Heart left ventricle (tissue), 16 donors: Measurements from ENCODE around the gene SLC41A1. TPM values are rescaled to one million over a fixed set of nuclear protein-coding genes. Genes with fewer than 3 reads are reported as not detected.

Experiments
- ATAC-seq, 4 donors: fragments of 200-7000 bp; cut with Tn5 transposase; one replicate each; pipeline ENCODE4 v1.9.1; 2020 to 2022; ENCODE audit warnings: moderate library complexity in 4 of 4, mild to moderate bottlenecking in 3 of 4, moderate number of reproducible peaks in 1 of 4
- DNase-seq, 5 donors: peaks; one replicate each; pipeline ENCODE4 v3.0.0-alpha.2; 2020
- H3K27ac ChIP-seq, 12 donors: fragments of 200-600 bp; sonication (generic) in 4 of 12; one replicate each; pipeline versions ENCODE4 v1.5.0 to v1.8.0; 2016 to 2022; ENCODE audit warnings: mild to moderate bottlenecking in 2 of 12
- H3K27me3 ChIP-seq, 9 donors: fragments of 200-600 bp; sonication (generic) in 2 of 9; one replicate each; pipeline versions ENCODE4 v1.5.1 to v1.8.0; 2016 to 2022; ENCODE audit warnings: mild to moderate bottlenecking in 3 of 9
- H3K36me3 ChIP-seq, 9 donors: fragments of 200-600 bp; sonication (generic) in 2 of 9; one replicate each; pipeline versions ENCODE4 v1.5.0 to v1.8.0; 2018 to 2022; ENCODE audit warnings: mild to moderate bottlenecking in 2 of 9
- H3K4me1 ChIP-seq, 12 donors: fragments of 200-600 bp; sonication (generic) in 4 of 12; one replicate each; pipeline versions ENCODE4 v1.5.0 to v1.8.0; 2016 to 2022; ENCODE audit warnings: mild to moderate bottlenecking in 3 of 12
- H3K4me3 ChIP-seq, 12 donors: fragments of 200-600 bp; sonication (generic) in 4 of 12; one replicate each; pipeline versions ENCODE4 v1.5.0 to v1.8.0; 2017 to 2022; ENCODE audit warnings: mild to moderate bottlenecking in 9 of 12, moderate library complexity in 4 of 12
- H3K9me3 ChIP-seq, 12 donors: fragments of 200-600 bp; sonication (generic) in 4 of 12; one replicate each; pipeline versions ENCODE4 v1.5.0 to v1.8.0; 2016 to 2022; ENCODE audit warnings: mild to moderate bottlenecking in 1 of 12
- POLR2A ChIP-seq, 2 donors: fragments of 450-650 bp; IDR thresholded peaks; one replicate each; pipeline ENCODE4 v1.6.1; 2017; ENCODE audit warnings: antibody characterized with exemption in 2 of 2, mild to moderate bottlenecking in 2 of 2, moderate library complexity in 2 of 2
- WGBS, 4 donors: extraction: QIAGEN DNeasy Blood & Tissue Kit in 2 of 4; methylation state at CpG; one replicate each; pipeline versions ENCODE4 v1.1.5 to v1.1.7; 2013 to 2018; 5-methylcytosine and 5-hydroxymethylcytosine counted together
- intact Hi-C, 10 donors: fragments of 100-400 bp; cut with DNase I; formaldehyde crosslinking; loops; one replicate each; pipeline versions ENCODE4 v1.11.1 to v1.14.2; 2022
- polyA plus RNA-seq, 2 donors: library from polyadenylated mRNA; stranded (reverse); fragments of 200-250 nt; gene quantifications; one replicate each; pipeline ENCODE4 v1.2.3, GENCODE V29; 2013
- total RNA-seq, 9 donors: library from RNA; depleted of rRNA in 2 of 9; stranded (reverse); fragments of >200 nt in 2 of 9; fragmentation: NEBNext Ultra II Directional in 3 of 9; extraction: Animal tissue kit (Norgen Biotek cat#: 25700) in 3 of 9; gene quantifications; one replicate each; pipeline versions ENCODE4 v1.1.0 to v1.2.4, GENCODE V29; 2016 to 2023
- TF ChIP-seq, protein P1 (sequence below), 12 donors: fragments of 200-600 bp; sonication (generic) in 4 of 12; IDR thresholded peaks; one replicate each; pipeline versions ENCODE4 v1.5.0 to v1.8.0; 2018 to 2022; ENCODE audit warnings: antibody characterized with exemption in 12 of 12, mild to moderate bottlenecking in 5 of 12
- donor health status: ischemic (EF 13 %, LVEDD 7.1; RV severe dilation, severe dysfunction).
- donor health status: healthy with polysubstance abuse.
- donor health status: DM: no; HTN: yes; CAD: no.
- donor health status: DM: no; HTN: no; CAD: no.
- donor health status: ischemic (EF 25% LVEDD 6.9; RV normal size, moderate dysfunction).
- donor health status: ischemic (EF 25% LVEDD 5.7; RV mildly dilated, moderate dysfunction).
- donor health status: healthy.
- donor health status: DM: yes; HTN: yes; CAD: no.
- donor health status: ischemic (EF 35%, LVEDD 5.7; RV mildly dilated, moderate dysfunction).
- donor health status: nonischemic (EF 11% LVEDD 7.7; RV severe dilation, severe dysfunction).
- donor health status: DM: yes; HTN: yes; CAD: no.
- donor health status: PGD.
- donor health status: ischemic (EF 29% LVEDD 5.4; RV normal size, mild dysfunction).
- donor health status: nonischemic (EF 23%, LVEDD 6.1; RV moderate dilation, normal function).

Gene SLC41A1
- total and polyA plus RNA-seq, 11 donors: 146 to 442 (median 298) TPM

DNA sequence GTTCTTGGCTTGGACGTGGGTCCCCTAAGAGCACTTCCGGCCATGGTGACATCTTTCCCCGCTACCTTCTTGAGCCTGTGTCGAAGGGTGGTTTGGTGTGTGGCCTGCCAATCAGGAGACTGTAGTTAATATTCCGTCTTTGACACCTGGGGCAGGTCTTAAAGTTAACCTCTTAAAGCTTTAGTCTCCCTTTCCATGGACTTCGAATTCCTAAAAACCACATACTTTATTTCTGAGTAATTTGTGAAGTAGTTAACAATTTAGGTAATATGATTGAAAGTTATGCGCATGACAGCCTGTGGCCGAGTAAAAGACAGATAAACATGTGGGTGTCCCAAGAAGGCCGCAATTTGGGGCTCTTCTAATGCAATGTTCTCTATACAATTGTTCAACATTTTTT is 27.6 kb downstream of the SLC41A1 start:
- Histone ChIP-seq H3K4me1 (peaks cover 0 to 39% (median 10%) of the 10 kb centered on the region in 12 donors), H3K27me3 (no peaks in the 10 kb centered on the region), H3K36me3 (peaks cover 0 to 19% (median 8%) of the 10 kb centered on the region in 9 donors), H3K4me3 (no peak overlapping the region), H3K9me3 (no peaks in the 10 kb centered on the region), H3K27ac (peak overlapping the region in 4 of 12 donors; percentile 4 to 72 (median 38))
- no peak for DNase-seq
- TF ChIP-seq, protein P1, sequence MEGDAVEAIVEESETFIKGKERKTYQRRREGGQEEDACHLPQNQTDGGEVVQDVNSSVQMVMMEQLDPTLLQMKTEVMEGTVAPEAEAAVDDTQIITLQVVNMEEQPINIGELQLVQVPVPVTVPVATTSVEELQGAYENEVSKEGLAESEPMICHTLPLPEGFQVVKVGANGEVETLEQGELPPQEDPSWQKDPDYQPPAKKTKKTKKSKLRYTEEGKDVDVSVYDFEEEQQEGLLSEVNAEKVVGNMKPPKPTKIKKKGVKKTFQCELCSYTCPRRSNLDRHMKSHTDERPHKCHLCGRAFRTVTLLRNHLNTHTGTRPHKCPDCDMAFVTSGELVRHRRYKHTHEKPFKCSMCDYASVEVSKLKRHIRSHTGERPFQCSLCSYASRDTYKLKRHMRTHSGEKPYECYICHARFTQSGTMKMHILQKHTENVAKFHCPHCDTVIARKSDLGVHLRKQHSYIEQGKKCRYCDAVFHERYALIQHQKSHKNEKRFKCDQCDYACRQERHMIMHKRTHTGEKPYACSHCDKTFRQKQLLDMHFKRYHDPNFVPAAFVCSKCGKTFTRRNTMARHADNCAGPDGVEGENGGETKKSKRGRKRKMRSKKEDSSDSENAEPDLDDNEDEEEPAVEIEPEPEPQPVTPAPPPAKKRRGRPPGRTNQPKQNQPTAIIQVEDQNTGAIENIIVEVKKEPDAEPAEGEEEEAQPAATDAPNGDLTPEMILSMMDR (IDR thresholded peaks at IDR 0.05): no peak
- no peak for TF ChIP-seq POLR2A (IDR thresholded peaks at IDR 0.05)
- ATAC-seq: no peak
- intact Hi-C loops: loop anchor here in 1 of 10 donors (5.0 kb wide), 1 partner anchor 192 kb away; no protein-coding TSS in a partner anchor
- WGBS, 4 donors: 85 to 90% (median 88%) methylated on average over 9 of the region's 9 CpGs

DNA sequence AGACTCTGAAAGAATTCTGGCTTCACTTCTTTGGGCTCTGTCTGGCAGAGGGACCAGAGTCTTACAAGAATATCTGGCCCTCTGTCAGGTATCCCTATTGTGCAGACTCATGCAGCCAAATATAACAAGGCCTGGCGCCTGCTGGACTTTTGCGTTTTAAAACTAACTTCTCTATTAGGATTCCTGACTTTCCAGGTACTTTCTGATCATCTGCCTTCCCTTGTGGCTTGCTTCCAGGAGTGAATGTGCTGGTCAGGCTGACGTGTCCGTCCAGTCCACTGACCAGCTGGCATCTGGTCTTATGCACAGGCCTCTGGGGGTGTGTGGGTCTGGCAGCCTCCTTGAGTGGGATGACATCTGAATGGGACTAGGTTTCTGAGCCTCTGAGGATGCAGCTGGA is 29.1 kb downstream of the SLC41A1 start:
- Histone ChIP-seq H3K27ac (peak overlapping the region; percentile 40 to 85 (median 76)), H3K27me3 (no peaks in the 10 kb centered on the region), H3K9me3 (no peaks in the 10 kb centered on the region), H3K4me3 (no peak overlapping the region), H3K36me3 (peaks cover 0 to 3% (median 0%) of the 10 kb centered on the region in 9 donors), H3K4me1 (peaks cover 0 to 39% (median 10%) of the 10 kb centered on the region in 12 donors)
- WGBS, 4 donors: 52 to 58% (median 55%) methylated on average over 4 of the region's 4 CpGs
- DNase-seq: peak in 2 of 5 donors; percentile 43 to 51
- TF ChIP-seq, protein P1 (IDR thresholded peaks at IDR 0.05): no peak
- no peak for TF ChIP-seq POLR2A (IDR thresholded peaks at IDR 0.05)
- intact Hi-C loops: no loop called here
- peak; percentile 49 to 73 (median 61) for ATAC-seq

DNA sequence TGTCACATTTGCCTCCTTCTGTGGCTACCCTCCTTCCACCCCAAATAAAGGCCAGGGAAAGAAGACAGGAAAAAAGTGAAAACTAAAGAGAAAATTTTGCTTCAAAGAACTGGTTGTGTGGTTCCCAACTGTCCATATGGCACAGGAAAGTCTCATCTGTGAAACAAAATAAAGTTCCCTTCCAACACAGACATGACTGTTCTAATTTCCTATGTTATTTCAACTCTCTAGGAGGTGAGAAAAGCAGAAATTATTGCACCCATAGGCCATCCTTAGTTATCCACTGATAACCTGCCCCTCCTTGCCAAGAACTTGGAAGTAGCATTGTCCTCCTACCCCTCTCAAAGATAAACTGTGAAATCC is 29.6 kb downstream of the SLC41A1 start:
- Histone ChIP-seq H3K36me3 (no peaks in the 10 kb centered on the region), H3K4me3 (no peak overlapping the region), H3K4me1 (peaks cover 0 to 39% (median 11%) of the 10 kb centered on the region in 12 donors), H3K27me3 (no peaks in the 10 kb centered on the region), H3K9me3 (no peaks in the 10 kb centered on the region), H3K27ac (peak overlapping the region in 11 of 12 donors; percentile 40 to 85 (median 77))
- no peak for DNase-seq
- TF ChIP-seq, protein P1 (IDR thresholded peaks at IDR 0.05): no peak
- TF ChIP-seq POLR2A (IDR thresholded peaks at IDR 0.05): no peak
- intact Hi-C loops: no loop called here
- peak in 2 of 4 donors; percentile 3 to 4 for ATAC-seq

DNA sequence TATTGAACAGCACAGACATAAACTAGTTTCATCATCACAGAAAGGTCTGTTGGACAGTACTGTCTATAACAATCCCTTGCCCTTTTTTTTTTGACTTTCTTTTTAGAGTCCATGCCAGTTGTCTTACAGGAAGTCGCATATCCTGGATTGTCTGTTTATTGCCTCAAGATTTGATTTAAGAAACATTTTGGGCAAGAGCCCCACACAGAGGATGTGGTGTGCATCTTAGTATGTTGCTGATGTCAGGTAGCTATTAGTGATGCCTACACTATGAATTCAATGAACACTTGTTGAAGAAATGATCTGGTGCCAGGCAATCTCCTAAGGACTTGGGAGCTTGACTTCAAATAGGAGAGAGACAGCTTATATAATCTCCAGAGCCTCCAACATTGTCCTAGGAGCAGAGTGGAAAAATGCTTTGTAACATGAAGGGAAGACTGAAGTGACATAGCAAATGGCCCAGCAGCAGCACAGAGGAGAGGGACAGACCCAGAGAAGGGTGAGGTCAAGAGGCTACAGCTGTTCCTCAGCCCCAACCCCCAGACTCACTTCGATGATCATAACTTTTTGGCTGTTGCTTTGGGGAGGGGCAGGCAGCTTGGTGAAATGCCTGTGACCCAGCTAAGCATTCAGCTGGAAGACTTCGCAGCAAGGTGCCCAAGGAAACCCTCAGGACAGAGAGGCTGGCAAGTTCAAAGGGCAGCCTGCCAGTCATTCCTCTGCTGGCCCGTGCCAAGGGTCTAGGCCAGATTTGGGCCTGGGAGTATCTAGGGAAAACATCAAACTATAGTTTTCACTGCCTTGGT is 30.2 kb downstream of the SLC41A1 start:
- intact Hi-C loops: no loop called here
- peak in 1 of 4 donors; percentile 12 for ATAC-seq
- H3K9me3 ChIP-seq: no peaks in the 10 kb centered on the region
- H3K27me3 ChIP-seq: no peaks in the 10 kb centered on the region
- no peak overlapping the region for H3K4me3 ChIP-seq
- no peak for DNase-seq
- H3K4me1 ChIP-seq: peaks cover 0 to 37% (median 14%) of the 10 kb centered on the region in 12 donors
- peak overlapping the region in 11 of 12 donors; percentile 40 to 85 (median 77) for H3K27ac ChIP-seq
- 49 to 64% (median 61%) methylated on average over 4 of the region's 4 CpGs for WGBS, 4 donors
- no peaks in the 10 kb centered on the region for H3K36me3 ChIP-seq
- no peak for TF ChIP-seq POLR2A (IDR thresholded peaks at IDR 0.05)
- TF ChIP-seq, protein P1 (IDR thresholded peaks at IDR 0.05): no peak
